A673 (cell line): Measurements from ENCODE around the gene PLPP2.

Experiments
- EZH2 ChIP-seq: fragments of 200-600 bp; sonication (generic); IDR thresholded peaks from 2 replicates; pipeline ENCODE4 v1.6.1; 2017; ENCODE audit warnings: borderline replicate concordance, low read depth, mild to moderate bottlenecking, mixed read lengths, antibody characterized with exemption, low read length; ENCODE audit not compliant: poor library complexity, severe bottlenecking
- TF ChIP-seq, protein P1 (sequence below): fragments of 300-800, 200-600 bp; sonication (generic); conservative IDR thresholded peaks from 2 replicates; pipeline ENCODE4 v1.5.1; 2017; ENCODE audit warnings: low read depth, mild to moderate bottlenecking, antibody characterized with exemption, low read length, moderate library complexity, mixed read lengths

DNA sequence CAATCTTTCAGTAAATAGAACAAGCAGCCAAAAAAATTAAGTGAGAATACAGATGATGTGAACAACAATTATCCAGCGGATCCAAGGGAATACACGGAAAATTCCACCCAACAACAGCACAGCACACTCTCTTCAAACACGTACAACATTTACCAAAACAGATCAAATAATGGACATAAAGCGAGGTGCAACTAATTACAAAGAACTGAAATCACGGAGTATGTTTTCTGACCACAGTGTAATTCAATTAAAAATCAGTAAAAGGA lies 27.2 kb upstream of the PLPP2 start:
- TF ChIP-seq, protein P1, sequence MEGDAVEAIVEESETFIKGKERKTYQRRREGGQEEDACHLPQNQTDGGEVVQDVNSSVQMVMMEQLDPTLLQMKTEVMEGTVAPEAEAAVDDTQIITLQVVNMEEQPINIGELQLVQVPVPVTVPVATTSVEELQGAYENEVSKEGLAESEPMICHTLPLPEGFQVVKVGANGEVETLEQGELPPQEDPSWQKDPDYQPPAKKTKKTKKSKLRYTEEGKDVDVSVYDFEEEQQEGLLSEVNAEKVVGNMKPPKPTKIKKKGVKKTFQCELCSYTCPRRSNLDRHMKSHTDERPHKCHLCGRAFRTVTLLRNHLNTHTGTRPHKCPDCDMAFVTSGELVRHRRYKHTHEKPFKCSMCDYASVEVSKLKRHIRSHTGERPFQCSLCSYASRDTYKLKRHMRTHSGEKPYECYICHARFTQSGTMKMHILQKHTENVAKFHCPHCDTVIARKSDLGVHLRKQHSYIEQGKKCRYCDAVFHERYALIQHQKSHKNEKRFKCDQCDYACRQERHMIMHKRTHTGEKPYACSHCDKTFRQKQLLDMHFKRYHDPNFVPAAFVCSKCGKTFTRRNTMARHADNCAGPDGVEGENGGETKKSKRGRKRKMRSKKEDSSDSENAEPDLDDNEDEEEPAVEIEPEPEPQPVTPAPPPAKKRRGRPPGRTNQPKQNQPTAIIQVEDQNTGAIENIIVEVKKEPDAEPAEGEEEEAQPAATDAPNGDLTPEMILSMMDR, result no peak
- no peak for TF ChIP-seq EZH2
